DOHH2 (cell line): ENCODE results near the gene HYAL2.

Experiments
- H3F3A ChIP-seq: fragments of 200-600 bp; sonication (generic), shearing (Covaris generic); 2 replicates; pipeline ENCODE4 v1.6.0; 2016; ENCODE audit warnings: antibody characterized with exemption, mild to moderate bottlenecking; ENCODE audit not compliant: control insufficient read depth, insufficient read depth
- H3K27ac ChIP-seq: fragments of 200-600 bp; sonication (generic); 2 replicates; pipeline ENCODE4 v1.5.1; 2014; ENCODE audit warnings: low read depth, mild to moderate bottlenecking, low read length, moderate library complexity
- H3K27me3 ChIP-seq: fragments of 200-600 bp; sonication (generic); 2 replicates; pipeline ENCODE4 v1.6.1; 2014; ENCODE audit warnings: mild to moderate bottlenecking, low read length, mixed read lengths; ENCODE audit not compliant: control insufficient read depth
- H3K36me3 ChIP-seq: fragments of 200-600 bp; sonication (generic); 2 replicates; pipeline ENCODE4 v1.6.1; 2014; ENCODE audit warnings: mild to moderate bottlenecking, low read length, moderate library complexity, mixed read lengths; ENCODE audit not compliant: control insufficient read depth
- H3K4me1 ChIP-seq: fragments of 200-600 bp; sonication (generic); 2 replicates; pipeline ENCODE4 v1.6.1; 2014; ENCODE audit warnings: mild to moderate bottlenecking, low read length, mixed read lengths; ENCODE audit not compliant: control insufficient read depth
- H3K4me2 ChIP-seq: fragments of 200-600 bp; sonication (generic); 2 replicates; pipeline ENCODE4 v1.6.0; 2014; ENCODE audit warnings: mild to moderate bottlenecking, low read length, moderate library complexity
- H3K4me3 ChIP-seq: fragments of 200-600 bp; sonication (generic); 2 replicates; pipeline ENCODE4 v1.5.1; 2014; ENCODE audit warnings: mild to moderate bottlenecking, low read length, mixed read lengths
- H3K79me2 ChIP-seq: fragments of 200-600 bp; sonication (generic); 2 replicates; pipeline ENCODE4 v1.6.1; 2014; ENCODE audit warnings: mild to moderate bottlenecking, low read length, mixed read lengths; ENCODE audit not compliant: control insufficient read depth
- H3K9me2 ChIP-seq: fragments of 200-600 bp; sonication (generic); replicated peaks from 2 replicates; pipeline ENCODE4 v1.6.1; 2014; ENCODE audit warnings: mild to moderate bottlenecking, low read length, mixed read lengths; ENCODE audit not compliant: control insufficient read depth
- H3K9me3 ChIP-seq: fragments of 200-600 bp; sonication (generic); 2 replicates; pipeline ENCODE4 v1.6.1; 2014; ENCODE audit warnings: antibody characterized with exemption, low read length, mixed read lengths; ENCODE audit not compliant: control insufficient read depth, insufficient read depth
- H4K20me1 ChIP-seq: fragments of 200-600 bp; sonication (generic); 2 replicates; pipeline ENCODE4 v1.6.0; 2014; ENCODE audit warnings: low read depth, mild to moderate bottlenecking, antibody characterized with exemption, low read length, moderate library complexity; ENCODE audit not compliant: control insufficient read depth, insufficient read depth
- EZH2phosphoT487 ChIP-seq: fragments of 200-600 bp; sonication (generic); IDR thresholded peaks from 2 replicates; pipeline ENCODE4 v1.6.1; 2017; ENCODE audit warnings: borderline replicate concordance, mild to moderate bottlenecking, antibody characterized with exemption, low read length, moderate library complexity, mixed read lengths
- TF ChIP-seq, protein P1 (sequence below): fragments of 200-600 bp; sonication (generic); IDR thresholded peaks from one replicate; pipeline ENCODE4 v1.5.1; 2014; ENCODE audit warnings: antibody characterized with exemption, mild to moderate bottlenecking, low read depth, low read length; ENCODE audit not compliant: poor library complexity, severe bottlenecking

Gene HYAL2

DNA sequence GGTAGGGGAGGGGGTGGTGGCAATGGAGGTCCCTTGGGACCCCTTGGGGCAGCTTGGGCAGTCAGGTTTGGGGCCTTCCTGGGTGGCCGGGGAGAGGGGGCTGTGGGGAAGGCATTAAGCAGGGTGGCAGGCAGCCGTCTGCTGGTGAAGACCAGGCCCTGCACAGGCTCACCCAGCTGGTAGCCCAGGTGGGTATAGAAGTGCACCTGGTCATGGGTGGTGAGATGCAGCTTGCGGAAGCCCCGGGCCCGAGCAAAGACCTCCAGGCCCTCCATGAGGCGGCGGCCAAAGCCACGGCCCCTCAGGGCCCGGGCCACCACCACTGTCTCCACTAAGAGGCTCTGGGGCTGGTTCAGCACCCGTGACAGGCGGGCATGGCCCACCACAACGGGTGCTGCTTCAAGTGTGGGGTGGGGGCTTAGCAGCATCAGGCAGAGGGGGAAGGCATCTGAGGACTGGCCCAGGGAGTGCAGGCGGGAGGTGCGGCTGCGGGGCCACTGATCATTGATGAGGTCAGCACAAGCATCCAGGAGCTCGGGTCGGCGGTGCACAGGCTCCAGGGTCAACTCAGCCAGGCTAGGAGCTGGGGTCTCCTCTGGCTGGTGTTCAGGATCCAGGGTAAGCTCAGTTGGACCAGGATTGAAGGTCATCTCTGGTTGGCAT is 25.7 kb downstream of the HYAL2 start:
- H3K36me3 ChIP-seq: peaks cover 3% of the 10 kb centered on the region
- no peak overlapping the region for H3K4me2 ChIP-seq
- no peaks in the 10 kb centered on the region for H3K9me2 ChIP-seq
- H3F3A ChIP-seq: peaks cover 4% of the 10 kb centered on the region; the same call in 1 of the 2 replicates
- peaks cover 7% of the 10 kb centered on the region for H3K79me2 ChIP-seq
- no peak overlapping the region for H3K27ac ChIP-seq
- peaks cover 27% of the 10 kb centered on the region for H3K4me1 ChIP-seq
- H3K9me3 ChIP-seq: no peaks in the 10 kb centered on the region
- H4K20me1 ChIP-seq: no peaks in the 10 kb centered on the region
- H3K4me3 ChIP-seq: no peak overlapping the region
- no peak for TF ChIP-seq EZH2phosphoT487
- TF ChIP-seq, protein P1, sequence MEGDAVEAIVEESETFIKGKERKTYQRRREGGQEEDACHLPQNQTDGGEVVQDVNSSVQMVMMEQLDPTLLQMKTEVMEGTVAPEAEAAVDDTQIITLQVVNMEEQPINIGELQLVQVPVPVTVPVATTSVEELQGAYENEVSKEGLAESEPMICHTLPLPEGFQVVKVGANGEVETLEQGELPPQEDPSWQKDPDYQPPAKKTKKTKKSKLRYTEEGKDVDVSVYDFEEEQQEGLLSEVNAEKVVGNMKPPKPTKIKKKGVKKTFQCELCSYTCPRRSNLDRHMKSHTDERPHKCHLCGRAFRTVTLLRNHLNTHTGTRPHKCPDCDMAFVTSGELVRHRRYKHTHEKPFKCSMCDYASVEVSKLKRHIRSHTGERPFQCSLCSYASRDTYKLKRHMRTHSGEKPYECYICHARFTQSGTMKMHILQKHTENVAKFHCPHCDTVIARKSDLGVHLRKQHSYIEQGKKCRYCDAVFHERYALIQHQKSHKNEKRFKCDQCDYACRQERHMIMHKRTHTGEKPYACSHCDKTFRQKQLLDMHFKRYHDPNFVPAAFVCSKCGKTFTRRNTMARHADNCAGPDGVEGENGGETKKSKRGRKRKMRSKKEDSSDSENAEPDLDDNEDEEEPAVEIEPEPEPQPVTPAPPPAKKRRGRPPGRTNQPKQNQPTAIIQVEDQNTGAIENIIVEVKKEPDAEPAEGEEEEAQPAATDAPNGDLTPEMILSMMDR: no peak
- H3K27me3 ChIP-seq: no peaks in the 10 kb centered on the region

DNA sequence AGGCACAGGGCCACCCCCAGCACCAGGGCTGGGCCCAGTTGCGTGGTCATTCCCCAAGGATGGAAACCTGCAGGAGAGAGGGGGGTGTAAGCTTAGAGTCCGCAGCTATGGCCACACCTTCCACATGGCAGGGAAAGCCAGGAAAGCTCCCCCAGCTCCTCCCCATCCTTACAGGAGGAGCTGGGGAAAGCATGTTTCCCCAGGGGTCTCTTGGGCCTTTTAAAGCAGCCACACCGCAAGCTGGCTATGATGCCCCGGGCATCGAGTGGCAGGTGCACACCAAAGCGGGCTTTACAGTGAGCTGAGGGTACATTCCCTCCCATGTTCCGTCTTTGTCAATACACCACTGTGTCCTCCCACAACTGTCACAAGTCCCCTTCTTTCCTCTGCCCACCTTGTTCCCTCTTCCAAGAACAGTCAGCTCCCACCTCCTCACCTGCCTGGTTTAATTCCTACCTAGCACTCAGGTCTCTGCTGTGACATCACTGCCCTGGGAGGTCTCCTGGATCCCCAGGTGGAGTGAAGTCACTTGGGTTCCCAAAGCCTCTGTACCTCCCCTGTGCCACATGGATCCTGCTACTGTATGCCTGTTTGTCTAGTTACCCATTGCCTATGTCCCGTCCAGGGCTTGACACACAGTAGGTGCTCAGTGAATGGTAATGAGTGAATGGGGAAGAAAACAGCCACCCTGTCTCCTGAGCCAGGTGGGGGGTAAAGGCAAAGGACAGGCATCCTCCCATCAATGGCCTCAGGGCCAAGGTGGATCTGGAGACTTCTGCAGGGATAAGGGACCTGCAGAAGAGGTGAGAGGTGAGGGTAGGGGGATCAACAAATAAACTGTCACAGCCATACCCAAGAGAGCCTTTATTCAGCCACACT is 26.8 kb downstream of the HYAL2 start:
- H3K79me2 ChIP-seq: peaks cover 17% of the 10 kb centered on the region
- TF ChIP-seq, protein P1: no peak
- no peaks in the 10 kb centered on the region for H4K20me1 ChIP-seq
- H3K9me3 ChIP-seq: no peaks in the 10 kb centered on the region
- peaks cover 4% of the 10 kb centered on the region; the same call in 1 of the 2 replicates for H3F3A ChIP-seq
- H3K9me2 ChIP-seq: no peaks in the 10 kb centered on the region
- no peak overlapping the region for H3K4me3 ChIP-seq
- H3K4me2 ChIP-seq: no peak overlapping the region
- H3K36me3 ChIP-seq: peaks cover 8% of the 10 kb centered on the region
- peaks cover 29% of the 10 kb centered on the region for H3K4me1 ChIP-seq
- H3K27me3 ChIP-seq: no peaks in the 10 kb centered on the region
- no peak overlapping the region for H3K27ac ChIP-seq

DNA sequence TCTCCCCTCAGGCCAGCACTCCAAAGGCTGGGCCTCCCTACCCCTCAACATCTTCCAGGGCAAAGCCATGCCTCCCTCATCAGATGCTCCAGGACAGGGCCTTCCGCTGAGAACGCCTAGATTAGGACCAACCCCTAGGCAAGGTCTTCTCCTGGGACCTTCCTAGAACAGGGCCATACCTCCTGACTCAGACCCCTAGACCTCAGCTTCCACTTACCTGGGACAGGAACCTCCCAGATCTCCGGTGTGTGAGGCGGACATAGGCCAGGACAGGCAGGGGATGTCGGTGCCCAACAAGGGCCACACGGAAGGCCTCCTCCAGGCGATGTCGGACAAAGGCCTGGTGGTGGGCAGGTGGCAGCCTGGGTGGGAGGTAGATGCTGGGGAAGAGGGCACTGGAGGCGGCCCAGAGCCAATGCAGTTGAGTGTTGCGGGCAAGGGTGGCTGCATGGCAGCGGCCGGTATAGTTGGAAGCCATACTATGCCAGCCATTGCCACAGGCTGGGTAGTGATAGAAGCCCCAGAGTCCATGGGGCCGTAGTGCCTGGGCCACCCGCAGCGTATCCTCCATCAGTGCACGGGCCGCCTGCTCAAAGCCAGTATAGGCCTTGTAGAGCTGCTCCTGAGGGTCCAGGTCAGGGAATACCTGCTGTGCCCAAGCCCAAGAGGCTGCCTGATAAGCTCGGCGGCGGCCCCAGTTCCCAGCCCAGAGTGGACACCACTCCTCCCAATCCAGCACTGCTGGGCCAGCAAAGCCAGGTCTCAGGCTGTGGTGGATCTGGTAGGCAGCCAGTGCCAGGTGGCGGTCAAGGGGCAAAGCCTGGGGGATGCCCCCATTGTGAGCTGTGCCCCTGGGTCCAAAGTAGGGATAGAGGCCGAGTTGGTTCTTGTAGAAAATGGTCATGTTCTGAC is 27.8 kb downstream of the HYAL2 start:
- TF ChIP-seq EZH2phosphoT487: no peak
- TF ChIP-seq, protein P1: no peak
- peaks cover 28% of the 10 kb centered on the region for H3K79me2 ChIP-seq
- H3K4me2 ChIP-seq: no peak overlapping the region
- H3K9me2 ChIP-seq: no peaks in the 10 kb centered on the region
- H3F3A ChIP-seq: 0 out of 2 replicates have a peak, but pooled peaks cover under 1% of the 10 kb centered on the region
- no peaks in the 10 kb centered on the region for H3K9me3 ChIP-seq
- H3K27ac ChIP-seq: no peak overlapping the region
- H4K20me1 ChIP-seq: no peaks in the 10 kb centered on the region
- no peaks in the 10 kb centered on the region for H3K27me3 ChIP-seq
- peaks cover 19% of the 10 kb centered on the region for H3K36me3 ChIP-seq
- peaks cover 26% of the 10 kb centered on the region for H3K4me1 ChIP-seq
- no peak overlapping the region for H3K4me3 ChIP-seq
